HepG2 (cell line): ENCODE results near the gene FASTK. TPM values are rescaled to one million over a fixed set of nuclear protein-coding genes. Genes with fewer than 3 reads are reported as not detected.

ENCODE experiments used
- ARNTL ChIP-seq: sonication (generic); formaldehyde crosslinking; IDR thresholded peaks from 2 replicates; pipeline ENCODE4 v1.4.0; 2020; ENCODE audit warnings: mild to moderate bottlenecking, missing genetic modification reagents
- GATAD1 ChIP-seq: IDR thresholded peaks from 2 replicates; pipeline ENCODE4 v1.6.1; 2016; ENCODE audit warnings: missing genetic modification reagents, missing compliant biosample characterization
- GFI1 ChIP-seq: sonication (generic); formaldehyde crosslinking; IDR thresholded peaks from 2 replicates; pipeline ENCODE4 v1.5.0; 2020; ENCODE audit warnings: missing genetic modification reagents, mild to moderate bottlenecking, borderline replicate concordance
- MEIS2 ChIP-seq: sonication (generic); formaldehyde crosslinking; IDR thresholded peaks from 2 replicates; pipeline ENCODE4 v1.9.0; 2021; ENCODE audit warnings: mild to moderate bottlenecking, missing genetic modification reagents
- MTF1 ChIP-seq: sonication (generic); formaldehyde crosslinking; IDR thresholded peaks from 2 replicates; pipeline ENCODE4 v1.5.0; 2020; ENCODE audit warnings: missing genetic modification reagents
- NR2C2 ChIP-seq: sonication (generic); formaldehyde crosslinking; IDR thresholded peaks from 2 replicates; pipeline ENCODE4 v1.4.0; 2020; ENCODE audit warnings: missing genetic modification reagents, mild to moderate bottlenecking, moderate library complexity, borderline replicate concordance
- SIN3A ChIP-seq: IDR thresholded peaks from 2 replicates; pipeline ENCODE4 v1.6.1; 2011; ENCODE audit warnings: low read depth, mild to moderate bottlenecking, control low read depth, low read length, borderline replicate concordance
- TAF1 ChIP-seq: sonication (generic); formaldehyde crosslinking; IDR thresholded peaks from 2 replicates; pipeline ENCODE4 v1.4.0; 2020; ENCODE audit warnings: missing genetic modification reagents
- TBX2 ChIP-seq: sonication (generic); formaldehyde crosslinking; IDR thresholded peaks from 2 replicates; pipeline ENCODE4 v1.5.0; 2020; ENCODE audit warnings: missing genetic modification reagents, mild to moderate bottlenecking, borderline replicate concordance
- THAP11 ChIP-seq: IDR thresholded peaks from 2 replicates; pipeline ENCODE4 v1.6.1; 2016; ENCODE audit warnings: missing biosample characterization, missing genetic modification reagents
- THYN1 ChIP-seq: sonication (generic); formaldehyde crosslinking; IDR thresholded peaks from 2 replicates; pipeline ENCODE4 v1.8.1; 2023; ENCODE audit warnings: low read depth, mild to moderate bottlenecking, moderate library complexity, missing genetic modification reagents, borderline replicate concordance
- ZFP82 ChIP-seq: sonication (generic); formaldehyde crosslinking; IDR thresholded peaks from 2 replicates; pipeline ENCODE4 v1.5.1; 2020; ENCODE audit warnings: mild to moderate bottlenecking, missing genetic modification reagents, borderline replicate concordance
- ZNF207 ChIP-seq: fragments of 450-650 bp; IDR thresholded peaks from 2 replicates; pipeline ENCODE4 v1.6.1; 2016; ENCODE audit warnings: antibody characterized with exemption, borderline replicate concordance
- ZNF430 ChIP-seq: sonication (generic); formaldehyde crosslinking; IDR thresholded peaks from 2 replicates; pipeline ENCODE4 v1.9.0; 2021; ENCODE audit warnings: mild to moderate bottlenecking, missing genetic modification reagents
- ZNF547 ChIP-seq: sonication (generic); formaldehyde crosslinking; IDR thresholded peaks from 2 replicates; pipeline ENCODE4 v1.5.1; 2020; ENCODE audit warnings: mild to moderate bottlenecking, missing genetic modification reagents
- ZNF570 ChIP-seq: sonication (generic); formaldehyde crosslinking; IDR thresholded peaks from 2 replicates; pipeline ENCODE4 v1.4.0; 2020; ENCODE audit warnings: mild to moderate bottlenecking, missing genetic modification reagents, borderline replicate concordance
- ZNF788 ChIP-seq: sonication (generic); formaldehyde crosslinking; IDR thresholded peaks from 2 replicates; pipeline ENCODE4 v1.5.0; 2020; ENCODE audit warnings: mild to moderate bottlenecking, missing genetic modification reagents, borderline replicate concordance
- polyA plus RNA-seq, 8 experiments: library from polyadenylated mRNA; depleted of rRNA in 3 of 8; stranded (reverse) in 7 of 8; unstranded in 1 of 8; fragments of >200 nt; fragmentation: Illumina TruSeq in 4 of 8; extraction: Trizol in 4 of 8; gene quantifications; 2 replicates each; pipeline versions ENCODE4 v1.2.1 to v1.2.3, GENCODE V29; 2011 to 2016; ENCODE audit warnings: low read depth in 4 of 8, missing spikeins in 1 of 8, mixed read lengths in 1 of 8; ENCODE audit not compliant: insufficient read depth in 1 of 8
- total RNA-seq, 5 experiments: library from RNA; depleted of rRNA; stranded (reverse); fragments of >200 nt; fragmentation: Illumina TruSeq; extraction: Trizol; gene quantifications; 2 replicates each; pipeline ENCODE4 v1.2.3, GENCODE V29; 2016; ENCODE audit warnings: low read depth in 1 of 5
- TF ChIP-seq, protein P1 (sequence below): sonication (generic); formaldehyde crosslinking; IDR thresholded peaks from 2 replicates; pipeline ENCODE4 v1.5.1; 2020; ENCODE audit warnings: missing genetic modification reagents, mild to moderate bottlenecking, borderline replicate concordance
- TF ChIP-seq, protein P2 (sequence below): sonication (generic); formaldehyde crosslinking; IDR thresholded peaks from 2 replicates; pipeline ENCODE4 v1.4.0; 2020; ENCODE audit warnings: missing genetic modification reagents, low read depth, mild to moderate bottlenecking, borderline replicate concordance
- TF ChIP-seq, protein P3 (sequence below): sonication (generic); formaldehyde crosslinking; IDR thresholded peaks from 2 replicates; pipeline ENCODE4 v1.5.0; 2020; ENCODE audit warnings: mild to moderate bottlenecking, missing genetic modification reagents
- TF ChIP-seq, protein P4 (sequence below): sonication (generic); formaldehyde crosslinking; IDR thresholded peaks from 2 replicates; pipeline ENCODE4 v1.4.0; 2020; ENCODE audit warnings: missing genetic modification reagents

Gene FASTK
- total and polyA plus RNA-seq, 2 of the 13 experiments (the other 11 are each of a cell fraction or from before 2014, with no cell fraction given), result 52.9 to 55.7 TPM

DNA sequence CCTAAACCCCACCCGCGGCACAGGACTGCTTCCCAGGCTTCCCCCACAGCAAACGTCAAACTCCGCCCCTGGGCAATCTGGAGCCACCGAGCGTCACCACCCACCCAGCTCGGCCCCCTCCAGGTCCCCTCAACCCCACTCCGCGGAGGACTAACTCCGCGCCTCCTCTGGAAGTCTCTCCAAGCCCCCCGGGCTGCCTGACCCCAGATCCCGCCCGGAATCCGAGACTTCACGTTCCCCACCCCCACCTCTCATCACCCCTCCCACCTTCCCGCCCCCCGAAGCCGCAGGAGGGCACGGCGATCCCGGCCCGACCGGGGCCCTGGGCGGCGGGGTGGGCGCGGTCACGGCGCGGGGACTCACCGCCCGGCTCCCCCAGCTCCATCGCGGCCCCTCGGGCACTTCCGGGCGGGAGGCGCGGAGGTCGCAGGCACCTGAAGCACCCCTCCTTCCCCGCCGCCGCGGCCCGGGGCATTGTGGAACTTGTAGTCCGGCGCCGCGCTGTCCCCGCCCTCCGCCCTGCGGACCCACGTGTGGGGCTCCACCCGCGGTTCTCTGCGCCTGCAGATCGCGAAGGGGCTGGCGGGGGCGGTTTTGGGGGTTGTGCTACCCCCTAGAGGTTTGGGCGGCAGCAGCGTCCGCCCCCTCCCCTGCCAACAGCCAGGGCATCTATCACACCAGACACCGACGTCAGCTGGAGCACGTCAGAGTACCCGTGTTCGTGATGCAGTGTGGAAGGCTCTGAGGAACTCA, 2.6 kb upstream of the FASTK start, which contains the start of gene TMUB1 (continued):
- no peak for TF ChIP-seq ZFP82 (CRISPR knock-in tag)
- TF ChIP-seq THYN1 (CRISPR knock-in tag), result no peak
- TF ChIP-seq GFI1 (CRISPR knock-in tag), result peak; percentile 13; the same call in 1 of the 2 replicates
- TF ChIP-seq MEIS2 (CRISPR knock-in tag), result 0 out of 2 replicates have a peak, but pooled peaks have one; percentile 56
- TF ChIP-seq, protein P1, sequence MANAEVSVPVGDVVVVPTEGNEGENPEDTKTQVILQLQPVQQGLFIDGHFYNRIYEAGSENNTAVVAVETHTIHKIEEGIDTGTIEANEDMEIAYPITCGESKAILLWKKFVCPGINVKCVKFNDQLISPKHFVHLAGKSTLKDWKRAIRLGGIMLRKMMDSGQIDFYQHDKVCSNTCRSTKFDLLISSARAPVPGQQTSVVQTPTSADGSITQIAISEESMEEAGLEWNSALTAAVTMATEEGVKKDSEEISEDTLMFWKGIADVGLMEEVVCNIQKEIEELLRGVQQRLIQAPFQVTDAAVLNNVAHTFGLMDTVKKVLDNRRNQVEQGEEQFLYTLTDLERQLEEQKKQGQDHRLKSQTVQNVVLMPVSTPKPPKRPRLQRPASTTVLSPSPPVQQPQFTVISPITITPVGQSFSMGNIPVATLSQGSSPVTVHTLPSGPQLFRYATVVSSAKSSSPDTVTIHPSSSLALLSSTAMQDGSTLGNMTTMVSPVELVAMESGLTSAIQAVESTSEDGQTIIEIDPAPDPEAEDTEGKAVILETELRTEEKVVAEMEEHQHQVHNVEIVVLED, result peak; percentile 87
- TF ChIP-seq ZNF570 (CRISPR knock-in tag), result no peak
- 0 out of 2 replicates have a peak, but pooled peaks have one; percentile 52 for TF ChIP-seq ZNF547 (CRISPR knock-in tag)
- TF ChIP-seq NR2C2, result peak; percentile 85
- TF ChIP-seq SIN3A, result 0 out of 2 replicates have a peak, but pooled peaks have one; percentile 34
- TF ChIP-seq, protein P2, sequence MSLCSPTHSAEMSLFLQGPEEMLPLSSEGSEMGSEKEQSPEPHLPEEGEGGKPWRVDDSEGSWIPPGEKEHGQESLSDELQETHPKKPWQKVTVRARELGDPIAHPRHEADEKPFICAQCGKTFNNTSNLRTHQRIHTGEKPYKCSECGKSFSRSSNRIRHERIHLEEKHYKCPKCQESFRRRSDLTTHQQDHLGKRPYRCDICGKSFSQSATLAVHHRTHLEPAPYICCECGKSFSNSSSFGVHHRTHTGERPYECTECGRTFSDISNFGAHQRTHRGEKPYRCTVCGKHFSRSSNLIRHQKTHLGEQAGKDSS (CRISPR knock-in tag), result peak; percentile 55; the same call in 1 of the 2 replicates
- 0 out of 2 replicates have a peak, but pooled peaks have one; percentile 19 for TF ChIP-seq TBX2 (CRISPR knock-in tag)
- no peak for TF ChIP-seq MTF1 (CRISPR knock-in tag)
- no peak for TF ChIP-seq ZNF207
- peak; percentile 39; the same call in 1 of the 2 replicates for TF ChIP-seq ZNF788
- TF ChIP-seq, protein P3, sequence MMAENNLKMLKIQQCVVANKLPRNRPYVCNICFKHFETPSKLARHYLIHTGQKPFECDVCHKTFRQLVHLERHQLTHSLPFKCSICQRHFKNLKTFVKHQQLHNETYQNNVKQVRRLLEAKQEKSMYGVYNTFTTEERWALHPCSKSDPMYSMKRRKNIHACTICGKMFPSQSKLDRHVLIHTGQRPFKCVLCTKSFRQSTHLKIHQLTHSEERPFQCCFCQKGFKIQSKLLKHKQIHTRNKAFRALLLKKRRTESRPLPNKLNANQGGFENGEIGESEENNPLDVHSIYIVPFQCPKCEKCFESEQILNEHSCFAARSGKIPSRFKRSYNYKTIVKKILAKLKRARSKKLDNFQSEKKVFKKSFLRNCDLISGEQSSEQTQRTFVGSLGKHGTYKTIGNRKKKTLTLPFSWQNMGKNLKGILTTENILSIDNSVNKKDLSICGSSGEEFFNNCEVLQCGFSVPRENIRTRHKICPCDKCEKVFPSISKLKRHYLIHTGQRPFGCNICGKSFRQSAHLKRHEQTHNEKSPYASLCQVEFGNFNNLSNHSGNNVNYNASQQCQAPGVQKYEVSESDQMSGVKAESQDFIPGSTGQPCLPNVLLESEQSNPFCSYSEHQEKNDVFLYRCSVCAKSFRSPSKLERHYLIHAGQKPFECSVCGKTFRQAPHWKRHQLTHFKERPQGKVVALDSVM (CRISPR knock-in tag), result peak; percentile 20; the same call in 1 of the 2 replicates
- TF ChIP-seq ZNF430 (CRISPR knock-in tag), result 0 out of 2 replicates have a peak, but pooled peaks have one; percentile 43
- TF ChIP-seq THAP11, result peak; percentile 99
- peak; percentile 71; the same call in 1 of the 2 replicates for TF ChIP-seq ARNTL (CRISPR knock-in tag)
- TF ChIP-seq, protein P4, sequence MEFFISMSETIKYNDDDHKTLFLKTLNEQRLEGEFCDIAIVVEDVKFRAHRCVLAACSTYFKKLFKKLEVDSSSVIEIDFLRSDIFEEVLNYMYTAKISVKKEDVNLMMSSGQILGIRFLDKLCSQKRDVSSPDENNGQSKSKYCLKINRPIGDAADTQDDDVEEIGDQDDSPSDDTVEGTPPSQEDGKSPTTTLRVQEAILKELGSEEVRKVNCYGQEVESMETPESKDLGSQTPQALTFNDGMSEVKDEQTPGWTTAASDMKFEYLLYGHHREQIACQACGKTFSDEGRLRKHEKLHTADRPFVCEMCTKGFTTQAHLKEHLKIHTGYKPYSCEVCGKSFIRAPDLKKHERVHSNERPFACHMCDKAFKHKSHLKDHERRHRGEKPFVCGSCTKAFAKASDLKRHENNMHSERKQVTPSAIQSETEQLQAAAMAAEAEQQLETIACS (CRISPR knock-in tag), result 0 out of 2 replicates have a peak, but pooled peaks have one; percentile 27
- TF ChIP-seq GATAD1, result peak; percentile 64
- peak; percentile 13; the same call in 1 of the 2 replicates for TF ChIP-seq TAF1 (CRISPR knock-in tag)
